ENCODE results near the gene ASB14.

GRCh38 chr3:57257678-57258077 is 34.8 kb downstream of the ASB14 start:
- TF ChIP-seq, protein P1, sequence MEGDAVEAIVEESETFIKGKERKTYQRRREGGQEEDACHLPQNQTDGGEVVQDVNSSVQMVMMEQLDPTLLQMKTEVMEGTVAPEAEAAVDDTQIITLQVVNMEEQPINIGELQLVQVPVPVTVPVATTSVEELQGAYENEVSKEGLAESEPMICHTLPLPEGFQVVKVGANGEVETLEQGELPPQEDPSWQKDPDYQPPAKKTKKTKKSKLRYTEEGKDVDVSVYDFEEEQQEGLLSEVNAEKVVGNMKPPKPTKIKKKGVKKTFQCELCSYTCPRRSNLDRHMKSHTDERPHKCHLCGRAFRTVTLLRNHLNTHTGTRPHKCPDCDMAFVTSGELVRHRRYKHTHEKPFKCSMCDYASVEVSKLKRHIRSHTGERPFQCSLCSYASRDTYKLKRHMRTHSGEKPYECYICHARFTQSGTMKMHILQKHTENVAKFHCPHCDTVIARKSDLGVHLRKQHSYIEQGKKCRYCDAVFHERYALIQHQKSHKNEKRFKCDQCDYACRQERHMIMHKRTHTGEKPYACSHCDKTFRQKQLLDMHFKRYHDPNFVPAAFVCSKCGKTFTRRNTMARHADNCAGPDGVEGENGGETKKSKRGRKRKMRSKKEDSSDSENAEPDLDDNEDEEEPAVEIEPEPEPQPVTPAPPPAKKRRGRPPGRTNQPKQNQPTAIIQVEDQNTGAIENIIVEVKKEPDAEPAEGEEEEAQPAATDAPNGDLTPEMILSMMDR (IDR thresholded peaks at IDR 0.05), result no peak
- no peak for TF ChIP-seq POLR2A (IDR thresholded peaks at IDR 0.05)
